Parathyroid adenoma (tissue), 2 donors: ENCODE measurements around the gene ATRIP.

ENCODE experiments used
- H2AFZ ChIP-seq: fragments of 300-600 bp; sonication (generic); one replicate; pipeline ENCODE4 v1.7.0; 2017; ENCODE audit warnings: antibody characterized with exemption, mild to moderate bottlenecking
- H3K27ac ChIP-seq: fragments of 300-600 bp; sonication (generic); one replicate; pipeline ENCODE4 v1.7.0; 2017
- H3K27me3 ChIP-seq: fragments of 300-600 bp; sonication (generic); one replicate; pipeline ENCODE4 v1.7.0; 2017; ENCODE audit warnings: low read length; ENCODE audit not compliant: control insufficient read depth, insufficient read depth
- H3K36me3 ChIP-seq: fragments of 300-600 bp; sonication (generic); one replicate; pipeline ENCODE4 v1.7.0; 2017; ENCODE audit warnings: low read length; ENCODE audit not compliant: control insufficient read depth, insufficient read depth
- H3K4me1 ChIP-seq: fragments of 300-600 bp; sonication (generic); one replicate; pipeline ENCODE4 v1.7.0; 2017; ENCODE audit warnings: control low read depth
- H3K4me2 ChIP-seq: fragments of 300-600 bp; sonication (generic); one replicate; pipeline ENCODE4 v1.7.0; 2017; ENCODE audit warnings: low read length
- H3K4me3 ChIP-seq: fragments of 300-600 bp; sonication (generic); one replicate; pipeline ENCODE4 v1.7.0; 2017; ENCODE audit warnings: low read depth, low read length
- H3K79me2 ChIP-seq: fragments of 300-600 bp; sonication (generic); one replicate; pipeline ENCODE4 v1.7.0; 2017; ENCODE audit warnings: control low read depth
- H3K9ac ChIP-seq: fragments of 300-600 bp; sonication (generic); one replicate; pipeline ENCODE4 v1.7.0; 2017; ENCODE audit warnings: mild to moderate bottlenecking
- H3K9me3 ChIP-seq: fragments of 300-600 bp; sonication (generic); one replicate; pipeline ENCODE4 v1.7.0; 2017; ENCODE audit warnings: low read length; ENCODE audit not compliant: control insufficient read depth
- CTCF ChIP-seq: fragments of 300-600 bp; sonication (generic); IDR thresholded peaks from one replicate; pipeline ENCODE4 v1.7.0; 2017; ENCODE audit warnings: antibody characterized with exemption, mild to moderate bottlenecking
- donor health status: primary hyperparathyroidism.

ATRIP gene

GRCh38 chr3:48441940-48442339, 4.6 kb upstream of the ATRIP start:
- peak overlapping the region; percentile 80 for H3K4me2 ChIP-seq
- no peaks in the 10 kb centered on the region for H3K27me3 ChIP-seq
- no peak overlapping the region for H2AFZ ChIP-seq
- no peak for TF ChIP-seq CTCF
- H3K9ac ChIP-seq, result no peak overlapping the region
- no peaks in the 10 kb centered on the region for H3K36me3 ChIP-seq
- H3K4me1 ChIP-seq, result peaks cover 18% of the 10 kb centered on the region
- H3K9me3 ChIP-seq, result no peaks in the 10 kb centered on the region
- no peak overlapping the region for H3K27ac ChIP-seq
- H3K4me3 ChIP-seq, result no peak overlapping the region
- H3K79me2 ChIP-seq, result peaks cover 13% of the 10 kb centered on the region

- Histone ChIP-seq H2AFZ (no peak overlapping the region), H3K9ac (no peak overlapping the region), H3K4me1 (peaks cover 15% of the 10 kb centered on the region), H3K27me3 (no peaks in the 10 kb centered on the region), H3K4me3 (no peak overlapping the region), H3K9me3 (no peaks in the 10 kb centered on the region), H3K27ac (no peak overlapping the region), H3K79me2 (peaks cover 13% of the 10 kb centered on the region), H3K4me2 (no peak overlapping the region), H3K36me3 (no peaks in the 10 kb centered on the region)
- no peak for TF ChIP-seq CTCF
Observed at GRCh38 chr3:48445277-48445882, 1.2 kb upstream of the ATRIP start.

- peak overlapping the region; percentile 92 for H3K4me2 ChIP-seq
- H3K4me1 ChIP-seq, result peaks cover 16% of the 10 kb centered on the region
- H3K27ac ChIP-seq, result peak overlapping the region; percentile 62
- no peaks in the 10 kb centered on the region for H3K9me3 ChIP-seq
- H2AFZ ChIP-seq, result peak overlapping the region; percentile 96
- peaks cover 10% of the 10 kb centered on the region for H3K79me2 ChIP-seq
- TF ChIP-seq CTCF, result no peak
- no peaks in the 10 kb centered on the region for H3K27me3 ChIP-seq
- no peak overlapping the region for H3K9ac ChIP-seq
- no peaks in the 10 kb centered on the region for H3K36me3 ChIP-seq
- peak overlapping the region; percentile 69 for H3K4me3 ChIP-seq
Observed at GRCh38 chr3:48446043-48446424, 503 bp upstream of the ATRIP start.

GRCh38 chr3:48451270-48451669, 4.7 kb downstream of the ATRIP start:
- TF ChIP-seq CTCF, result no peak
- peaks cover 12% of the 10 kb centered on the region for H3K4me1 ChIP-seq
- no peak overlapping the region for H3K9ac ChIP-seq
- H3K36me3 ChIP-seq, result no peaks in the 10 kb centered on the region
- no peaks in the 10 kb centered on the region for H3K27me3 ChIP-seq
- H2AFZ ChIP-seq, result no peak overlapping the region
- peak overlapping the region; percentile 45 for H3K27ac ChIP-seq
- H3K4me3 ChIP-seq, result peak overlapping the region; percentile 6
- peak overlapping the region; percentile 18 for H3K4me2 ChIP-seq
- H3K79me2 ChIP-seq, result peaks cover 6% of the 10 kb centered on the region
- no peaks in the 10 kb centered on the region for H3K9me3 ChIP-seq

- Histone ChIP-seq H2AFZ (no peak overlapping the region), H3K9ac (no peak overlapping the region), H3K4me1 (peaks cover 2% of the 10 kb centered on the region), H3K36me3 (no peaks in the 10 kb centered on the region), H3K27ac (no peak overlapping the region), H3K4me2 (no peak overlapping the region), H3K4me3 (no peak overlapping the region), H3K27me3 (no peaks in the 10 kb centered on the region), H3K79me2 (peaks cover 4% of the 10 kb centered on the region), H3K9me3 (no peaks in the 10 kb centered on the region)
- TF ChIP-seq CTCF, result no peak
Observed at GRCh38 chr3:48456456-48456855, 9.9 kb downstream of the ATRIP start.
